ENCODE results near the gene SLC25A13.

Gene SLC25A13

DNA sequence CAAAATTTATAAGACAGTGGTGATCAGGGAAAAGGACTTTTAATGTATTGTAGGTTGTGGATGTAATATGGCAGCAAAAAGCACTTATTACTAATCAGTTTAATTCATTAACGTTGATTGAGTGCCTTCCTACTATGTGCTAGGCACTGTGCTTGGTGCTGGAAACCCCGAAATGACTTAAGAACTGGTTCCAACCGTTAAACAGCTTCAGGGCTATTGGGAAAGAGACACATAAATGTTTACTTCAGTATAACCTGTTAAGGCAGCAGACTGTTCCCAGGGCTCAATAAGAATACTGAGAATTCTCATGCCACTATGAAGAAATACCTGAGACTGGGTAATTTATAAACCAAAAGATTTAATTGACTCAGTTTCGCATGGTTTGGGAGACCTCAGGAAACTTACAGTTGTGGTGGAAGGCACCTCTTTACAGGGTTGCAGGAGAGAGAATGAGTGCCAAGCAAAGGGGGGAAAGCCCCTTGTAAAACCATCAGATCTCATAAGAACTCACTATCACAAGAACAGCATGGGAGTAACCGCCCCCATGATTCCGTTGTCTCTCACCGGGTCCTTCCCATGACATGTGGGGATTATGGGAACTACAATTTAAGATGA, 1.1 kb upstream of the SLC25A13 start:
- no peak for DNase-seq

DNA sequence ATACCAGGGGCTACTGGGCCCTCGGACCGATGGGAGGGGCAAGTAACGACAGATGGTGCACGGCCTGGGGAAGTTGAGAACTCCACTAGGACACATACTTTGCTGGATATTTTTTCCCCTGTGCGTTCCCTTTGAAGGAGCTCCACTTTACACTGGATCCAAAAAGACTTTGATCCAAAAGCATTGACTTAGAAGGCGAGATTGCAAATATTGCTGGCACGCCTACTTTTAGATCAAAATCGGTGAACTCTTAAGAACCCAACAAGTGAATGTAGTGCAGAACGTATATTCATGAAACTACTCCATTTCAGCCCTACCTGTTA, 436 bp upstream of the SLC25A13 start:
- no peak for DNase-seq

DNA sequence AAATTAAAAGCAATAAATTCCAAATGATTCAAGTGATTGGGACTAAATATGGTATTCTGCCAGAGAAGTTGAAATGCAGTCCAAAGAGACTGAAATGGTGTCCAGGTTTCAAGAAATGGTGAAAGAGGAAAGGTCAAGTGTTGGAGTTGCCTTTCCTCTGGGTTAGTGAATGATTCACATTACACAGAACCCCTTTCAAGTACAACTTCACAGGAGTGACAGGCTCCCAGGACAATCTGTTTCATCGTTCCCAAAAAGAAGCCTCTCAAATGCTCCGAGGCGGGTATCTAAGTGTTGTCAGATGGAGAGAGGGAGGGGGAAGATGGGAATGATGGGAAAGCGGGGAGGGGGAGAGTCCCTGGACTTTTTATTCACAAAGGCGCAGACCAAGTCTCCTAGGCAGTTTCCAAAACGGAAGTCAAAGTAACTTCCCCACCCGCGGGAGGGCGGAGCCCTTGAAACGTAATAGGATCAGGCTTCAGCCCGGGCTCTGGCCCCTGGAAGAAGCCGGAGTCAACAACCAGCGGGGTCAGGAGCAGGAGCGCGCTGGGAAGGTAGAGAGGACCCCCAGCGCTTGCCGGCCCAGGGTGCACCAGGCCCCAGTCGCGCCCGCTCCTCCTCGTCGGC, 754 bp downstream of the SLC25A13 start:
- peak; percentile 87 for DNase-seq

DNA sequence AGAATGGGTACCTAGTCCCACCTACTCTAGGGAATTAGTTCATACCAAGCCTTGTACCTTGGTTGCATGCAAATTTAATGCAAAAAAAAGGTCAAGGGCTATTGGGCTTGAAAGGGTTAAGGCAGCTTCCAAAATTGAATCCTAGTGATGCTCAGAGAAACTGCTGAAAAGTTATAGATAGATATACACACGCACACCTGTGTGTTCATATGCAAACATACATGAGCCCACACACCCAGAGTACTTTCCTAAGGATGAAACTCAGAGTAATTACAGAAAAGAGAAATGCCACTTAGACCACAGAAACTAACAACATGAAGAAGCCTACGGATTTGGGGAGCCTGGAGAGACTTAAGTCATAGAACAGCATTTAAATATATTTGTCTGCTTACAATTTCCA, 1.5 kb downstream of the SLC25A13 start:
- DNase-seq, result no peak

DNA sequence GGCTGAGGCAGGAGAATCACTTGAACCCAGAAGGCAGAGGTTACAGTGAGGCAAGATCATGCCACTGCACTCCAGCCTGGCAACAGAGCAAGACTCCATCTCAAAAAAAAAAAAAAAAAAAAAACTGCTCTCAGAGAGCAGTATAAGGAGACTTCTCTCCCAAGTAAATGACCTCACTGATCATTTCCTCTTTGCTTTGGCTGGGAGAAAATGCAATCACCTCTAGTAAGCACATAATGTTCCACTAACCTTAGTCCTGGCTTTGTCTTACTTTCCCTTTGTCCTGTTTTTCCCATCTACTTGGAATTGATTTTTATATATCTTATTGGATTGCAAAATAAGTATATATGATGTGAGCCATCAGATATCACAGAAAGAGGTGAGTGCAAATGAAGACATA, 2.5 kb downstream of the SLC25A13 start:
- no peak for DNase-seq

DNA sequence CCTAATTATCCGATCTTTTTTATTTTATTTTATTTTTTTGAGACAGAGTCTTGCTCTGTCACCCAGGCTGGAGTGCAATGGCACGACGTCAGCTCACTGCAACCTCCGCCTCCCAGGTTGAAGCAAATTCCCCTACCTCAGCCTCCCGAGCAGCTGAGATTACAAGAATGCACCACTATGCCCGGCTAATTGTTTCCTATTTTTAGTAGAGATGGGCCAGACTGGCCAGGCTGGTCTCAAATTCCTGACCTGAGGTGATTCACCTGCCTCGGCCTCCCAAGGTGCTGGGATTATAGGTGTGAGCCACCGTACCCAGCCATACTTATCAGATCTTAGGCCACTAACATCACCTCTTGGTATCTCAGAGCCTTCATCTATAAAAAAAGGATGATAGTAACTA, 4.9 kb downstream of the SLC25A13 start:
- DNase-seq, result no peak

DNA sequence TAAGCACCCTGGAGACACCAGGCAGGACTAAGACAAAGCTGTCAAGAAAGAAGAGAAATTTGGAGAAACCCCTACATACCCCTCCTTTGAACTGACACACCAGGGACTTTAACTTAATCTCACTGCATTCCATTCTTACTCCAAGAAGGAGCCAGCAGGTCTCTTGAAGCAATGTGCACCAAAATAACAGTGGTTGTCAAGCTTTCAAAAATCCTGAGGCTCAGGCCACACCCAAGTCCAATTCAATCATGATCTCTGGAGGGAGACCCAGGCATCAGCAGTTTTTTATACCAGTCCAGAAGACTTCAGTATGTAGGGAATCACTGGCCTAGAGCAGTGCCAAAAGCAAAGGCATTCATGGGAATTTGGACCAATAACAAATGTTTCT, 6.8 kb downstream of the SLC25A13 start:
- DNase-seq, result no peak

DNA sequence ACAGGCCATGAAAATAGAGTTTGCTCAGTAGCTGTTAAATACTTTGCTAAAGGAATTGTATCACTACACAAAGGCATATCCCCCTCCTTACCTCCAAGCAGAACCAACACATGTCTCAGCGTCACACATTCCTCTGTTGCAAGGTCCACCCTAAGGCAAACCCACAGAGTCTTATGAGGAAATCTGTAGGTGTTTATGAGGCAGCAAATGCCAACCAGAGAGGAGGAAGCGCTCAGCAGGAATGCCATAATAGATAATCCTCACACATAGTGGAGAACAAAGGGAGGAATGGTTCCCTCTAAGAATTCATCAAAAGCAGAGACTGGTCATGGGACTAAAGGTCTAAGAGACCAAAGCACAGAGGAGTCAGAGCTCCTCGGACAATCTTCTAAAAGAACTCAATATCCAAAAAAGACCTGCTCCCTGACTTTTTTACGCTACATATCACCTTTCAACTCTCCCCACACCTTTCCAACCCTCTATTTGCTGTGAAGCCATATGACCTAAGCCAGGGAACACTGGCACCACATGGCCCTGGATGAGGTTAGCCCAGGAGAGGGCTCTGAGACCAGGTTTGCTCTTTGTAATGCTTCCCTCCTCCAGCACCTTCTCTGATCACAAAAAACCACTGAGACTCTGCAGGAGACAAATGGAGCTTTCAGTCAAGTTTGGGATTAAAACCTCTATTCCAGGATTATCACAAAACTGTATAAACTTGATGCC, 7.3 kb downstream of the SLC25A13 start:
- no peak for DNase-seq

DNA sequence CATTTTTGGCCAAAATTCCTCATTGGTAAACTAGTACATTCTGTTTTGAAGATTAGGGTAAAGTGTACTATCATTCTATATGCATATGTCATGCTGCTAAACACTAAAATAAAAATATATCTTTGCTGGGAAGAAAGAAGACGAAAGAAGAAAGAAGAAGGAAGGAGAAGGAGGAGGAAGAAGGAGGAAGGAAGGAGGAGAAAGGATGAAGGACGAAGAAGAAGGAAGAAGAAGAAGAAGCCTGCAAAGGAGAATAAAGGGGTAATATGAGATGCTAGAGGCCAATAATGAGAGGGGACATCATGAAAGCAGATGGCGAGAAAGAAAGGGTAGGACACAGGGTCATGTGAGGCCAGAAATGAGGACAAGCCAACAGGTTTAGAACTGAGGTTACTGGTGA, 8.0 kb downstream of the SLC25A13 start:
- DNase-seq, result no peak

DNA sequence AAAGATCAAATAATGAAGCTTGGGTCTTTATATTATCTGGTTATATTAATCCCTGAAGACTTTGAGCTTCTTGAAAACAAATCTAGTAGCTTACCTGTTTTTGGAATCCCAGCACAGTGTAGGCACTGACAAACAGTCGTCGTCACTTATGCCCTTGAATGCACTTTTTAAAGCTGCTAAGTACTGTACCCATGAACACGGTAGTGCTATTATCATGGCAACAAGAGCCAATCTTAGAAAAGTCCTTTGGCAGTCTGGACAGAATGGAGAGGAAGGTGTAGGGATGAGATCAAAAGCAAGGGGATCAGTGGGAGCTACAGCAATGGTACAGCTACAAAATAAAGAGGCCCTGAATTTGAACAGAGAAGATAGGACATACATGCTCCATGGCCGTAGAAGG, 9.4 kb downstream of the SLC25A13 start:
- DNase-seq, result no peak

DNA sequence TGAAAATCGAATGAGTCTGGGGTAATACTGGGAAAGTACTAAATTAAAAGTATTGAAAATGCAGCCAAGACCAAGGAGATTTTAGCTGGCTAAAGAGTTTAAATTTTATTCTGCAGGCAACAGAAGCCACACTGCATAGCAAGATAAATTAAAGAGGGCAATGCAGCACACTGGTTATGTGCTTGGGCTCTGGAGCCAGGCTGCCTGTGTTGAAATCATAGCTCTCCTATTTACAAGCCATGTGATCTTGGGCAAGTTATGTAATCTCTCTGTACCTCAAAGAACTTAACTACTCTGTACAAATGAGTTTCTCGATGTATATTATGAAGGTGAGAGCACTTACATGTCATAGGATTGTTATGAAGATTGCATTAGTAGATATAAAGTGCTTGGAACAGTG, 9.9 kb downstream of the SLC25A13 start:
- peak; percentile 23 for DNase-seq

DNA sequence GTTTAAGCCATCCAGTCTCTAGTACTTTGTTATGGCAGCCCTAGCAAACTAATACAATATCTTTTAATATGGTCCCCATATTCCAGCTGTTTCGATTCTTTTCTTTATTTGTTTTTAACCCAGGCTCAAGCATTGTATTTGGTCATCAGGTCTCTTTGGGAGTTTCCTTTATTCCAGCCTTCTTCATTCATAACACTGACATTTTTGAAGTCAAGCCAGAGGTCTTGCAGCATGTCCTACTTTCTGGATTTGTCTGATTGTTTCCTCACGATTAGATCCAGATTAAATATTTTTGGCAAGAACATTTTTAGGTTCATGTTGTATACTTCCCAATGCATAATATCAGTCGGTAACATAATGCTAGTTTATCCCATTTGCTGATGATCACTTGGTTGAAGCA, 11.8 kb downstream of the SLC25A13 start:
- DNase-seq, result no peak

DNA sequence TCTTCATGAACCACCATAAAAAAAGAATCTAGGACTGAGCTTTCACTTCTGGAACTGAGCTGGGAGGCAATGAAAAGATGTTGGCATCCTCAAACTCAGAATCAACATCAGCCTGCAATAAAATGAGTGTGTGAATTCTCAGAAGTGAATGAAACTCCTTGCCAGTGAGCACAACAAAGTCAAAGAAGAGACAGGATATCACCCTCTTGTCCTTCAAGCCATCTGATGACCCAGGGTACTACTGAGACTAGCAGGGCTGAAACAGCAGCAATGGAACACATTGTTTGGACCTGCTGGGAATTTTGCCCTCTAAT, 13.0 kb downstream of the SLC25A13 start:
- DNase-seq, result no peak

DNA sequence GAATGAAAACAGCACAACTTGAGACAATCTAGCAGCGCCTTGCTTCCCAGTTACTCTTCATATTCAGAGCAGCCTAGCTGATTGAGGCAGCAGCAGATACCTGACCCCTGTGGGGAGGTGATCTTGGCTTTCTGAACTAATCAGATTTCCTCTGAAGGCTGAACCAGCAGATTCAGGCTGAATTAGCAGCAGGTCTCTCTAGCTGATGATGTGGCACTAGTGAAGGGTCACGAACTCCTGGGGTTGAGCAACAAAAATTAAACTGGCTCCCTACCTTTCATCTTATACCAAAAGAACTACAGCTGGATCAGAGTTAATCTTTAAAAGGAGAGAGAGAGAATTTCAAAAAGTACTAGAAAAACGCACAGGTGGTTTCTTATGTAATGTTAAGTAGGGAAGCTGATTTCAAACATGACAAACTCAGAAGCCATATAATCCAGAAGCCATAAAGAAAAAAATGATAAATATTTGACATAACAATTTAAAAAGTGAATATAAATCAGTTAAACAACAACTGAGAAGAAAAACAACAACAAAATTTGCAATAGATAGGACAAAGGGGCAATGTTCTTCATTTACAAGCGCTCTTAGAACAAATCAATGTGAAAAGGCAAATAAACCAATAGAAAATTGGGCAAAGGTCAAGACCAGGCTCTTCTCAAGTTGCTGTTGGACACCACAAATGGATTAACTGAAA, 13.5 kb downstream of the SLC25A13 start:
- DNase-seq, result no peak

DNA sequence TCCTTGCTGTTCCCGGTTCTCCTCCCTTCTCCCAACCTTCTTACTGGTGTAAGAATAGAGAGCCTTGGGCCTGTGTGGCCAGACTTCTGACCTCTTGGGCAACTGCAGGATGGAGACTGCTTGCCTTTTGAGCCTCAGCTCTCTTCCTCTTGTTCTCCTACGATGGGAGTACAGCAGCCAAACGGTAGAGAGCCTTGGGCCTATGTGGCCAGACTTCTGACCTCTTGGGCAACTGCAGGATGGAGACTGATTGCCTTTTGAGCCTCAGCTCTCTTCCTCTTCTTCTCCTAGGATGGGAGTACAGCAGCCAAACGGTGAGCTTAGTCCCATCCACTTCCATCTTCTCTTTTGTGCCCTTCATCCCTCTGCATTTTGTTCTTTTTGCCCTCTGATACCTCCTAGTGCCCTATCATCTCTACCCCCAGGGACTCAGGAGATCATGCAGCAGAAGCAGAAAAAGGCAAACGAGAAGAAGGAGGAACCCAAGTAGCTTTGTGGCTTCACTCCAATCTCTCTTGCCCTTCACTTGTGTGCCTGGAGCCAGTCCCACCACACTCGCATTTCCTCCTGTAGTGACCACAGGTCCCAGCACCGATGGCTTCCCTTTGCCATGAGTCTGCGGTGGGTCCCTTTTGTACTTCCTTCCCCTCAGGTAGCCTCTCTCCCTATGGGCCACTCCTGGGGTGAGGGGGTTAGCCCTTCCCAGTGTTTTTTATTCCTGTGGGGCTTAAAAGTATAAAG, 15.3 kb downstream of the SLC25A13 start:
- no peak for DNase-seq

DNA sequence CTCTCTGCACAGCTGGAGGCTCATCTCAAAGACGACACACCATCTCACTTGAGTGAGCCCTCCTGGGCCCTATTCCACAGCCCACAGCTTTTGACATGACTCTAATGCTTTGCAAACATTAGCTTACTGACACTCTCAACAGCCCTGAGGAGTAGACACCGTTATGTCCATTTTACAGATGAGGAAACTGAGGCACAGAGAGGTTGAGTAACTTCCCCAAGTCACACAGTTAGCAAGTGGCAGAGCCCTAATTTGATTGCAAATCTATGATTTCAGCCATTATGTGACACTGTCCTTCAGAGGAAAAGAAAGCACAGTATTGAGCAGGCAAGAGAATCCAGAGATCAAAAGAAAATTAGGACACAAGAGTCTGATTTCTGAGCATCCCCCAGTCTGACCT, 16.0 kb downstream of the SLC25A13 start:
- no peak for DNase-seq

DNA sequence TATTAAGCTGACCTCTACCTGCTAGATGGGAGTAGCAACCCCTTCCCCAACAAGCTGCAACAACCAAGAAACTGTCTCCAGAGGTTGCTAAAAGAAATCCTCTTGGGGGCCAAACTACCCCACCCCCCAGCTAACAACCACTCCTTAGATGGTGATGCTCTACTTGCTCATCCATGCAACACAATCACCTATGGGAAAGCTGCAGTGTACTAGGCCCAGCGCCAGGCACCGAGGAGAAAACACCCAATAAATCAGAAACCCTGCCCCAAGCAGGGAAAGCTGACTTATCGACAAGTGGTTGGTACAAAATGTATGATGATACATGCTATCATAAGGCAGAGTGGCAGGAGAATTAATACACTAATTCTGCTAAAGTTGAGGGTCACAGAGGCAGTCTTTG, 17.3 kb downstream of the SLC25A13 start:
- DNase-seq, result no peak

DNA sequence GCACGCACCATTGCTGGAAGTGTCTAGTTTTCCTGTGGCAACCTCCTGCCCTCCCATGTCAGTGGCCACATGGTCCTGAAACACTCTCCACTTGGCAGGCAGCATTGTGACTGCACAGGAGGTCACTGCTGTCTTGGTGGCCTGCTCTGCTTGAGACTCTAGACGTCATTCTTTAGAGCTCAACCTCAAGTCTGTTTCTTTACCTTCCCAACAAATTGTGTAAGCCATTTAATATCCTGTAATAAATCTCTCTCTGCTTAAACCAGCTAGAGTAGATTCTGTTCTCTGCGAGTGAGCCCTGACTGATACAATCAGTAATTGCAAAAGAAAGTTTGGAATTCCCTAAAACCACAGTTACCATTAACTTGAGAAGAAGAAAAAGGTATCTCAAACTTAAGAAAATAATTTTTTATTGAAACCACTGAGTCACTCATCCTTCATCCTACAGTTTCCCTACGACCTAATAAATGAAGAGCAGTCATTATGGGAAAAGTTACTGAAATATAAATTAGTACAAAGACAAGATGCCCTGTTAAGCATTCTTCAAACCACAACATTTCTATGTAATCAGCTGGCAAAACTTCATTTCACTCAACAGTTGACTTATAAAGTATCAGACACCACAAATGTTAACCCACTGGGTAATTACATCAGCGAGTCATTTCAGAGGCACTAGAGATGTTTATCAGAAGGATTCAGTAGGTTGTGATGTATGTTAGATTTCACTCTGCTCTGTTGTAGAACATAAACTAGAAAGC, 18.0 kb downstream of the SLC25A13 start:
- DNase-seq, result no peak

DNA sequence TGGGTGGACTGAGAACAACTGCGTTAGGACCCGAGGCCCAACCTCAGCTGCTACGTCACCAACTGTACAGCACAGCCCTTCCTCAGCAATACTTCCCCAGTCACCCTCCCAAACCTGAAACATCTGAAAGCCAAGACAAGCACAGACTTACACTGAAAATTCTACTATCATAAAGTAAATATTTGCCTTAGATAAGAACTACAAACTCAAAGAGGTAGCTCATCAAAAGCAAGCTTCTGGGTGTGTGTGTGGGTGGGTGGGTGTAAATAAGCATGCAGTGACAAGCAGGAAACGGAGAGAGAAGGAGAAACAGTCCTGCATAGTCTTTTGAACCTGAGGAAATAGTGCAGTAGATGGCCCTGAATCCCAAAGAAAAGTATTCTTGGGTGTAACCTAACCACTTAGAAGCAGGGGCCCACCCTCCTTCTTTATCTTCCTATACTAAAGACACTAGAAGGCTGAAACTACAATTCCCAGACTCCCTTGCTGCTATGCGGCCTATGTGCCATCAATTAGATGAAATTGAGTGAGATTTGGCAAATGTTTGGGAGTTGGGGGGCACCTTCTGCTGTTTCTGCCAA, 18.7 kb downstream of the SLC25A13 start:
- peak; percentile 57 for DNase-seq

DNA sequence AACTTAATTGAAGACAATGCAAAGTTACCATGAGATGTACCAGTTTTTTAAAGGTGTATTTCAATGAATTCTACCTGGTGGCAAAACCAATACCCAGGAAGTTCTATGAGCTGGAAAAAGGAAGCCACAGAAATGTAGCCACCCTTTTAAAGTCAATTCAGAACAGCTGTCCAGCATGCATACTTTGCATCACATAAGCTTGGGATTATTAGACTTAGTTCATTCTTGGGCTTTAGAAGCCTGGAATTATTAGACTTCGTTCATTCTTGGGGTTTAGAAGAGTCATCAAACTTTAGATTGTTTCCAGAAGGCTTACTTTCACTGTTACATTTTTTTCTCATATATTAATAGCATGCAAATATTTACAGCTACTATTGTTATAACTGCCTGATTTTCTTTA, 20.9 kb downstream of the SLC25A13 start:
- no peak for DNase-seq

DNA sequence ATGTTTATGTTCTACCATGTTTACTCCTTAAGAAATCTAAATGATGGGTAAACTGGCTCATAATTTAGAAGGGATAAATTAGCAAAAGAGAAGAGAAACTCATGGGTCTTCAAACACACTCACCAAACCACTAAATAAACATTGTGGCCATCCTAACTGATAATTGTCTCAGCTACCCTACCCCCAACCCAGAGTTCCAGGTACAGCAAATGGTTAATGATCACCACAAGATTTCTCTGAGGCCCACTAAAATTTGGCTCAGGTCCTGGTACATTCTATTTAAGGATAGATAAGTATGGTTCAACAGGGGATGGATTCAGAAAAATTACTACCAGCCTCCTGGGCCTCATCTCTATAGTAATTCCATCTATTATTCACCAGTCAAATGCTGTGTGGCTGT, 21.4 kb downstream of the SLC25A13 start:
- peak; percentile 23 for DNase-seq

DNA sequence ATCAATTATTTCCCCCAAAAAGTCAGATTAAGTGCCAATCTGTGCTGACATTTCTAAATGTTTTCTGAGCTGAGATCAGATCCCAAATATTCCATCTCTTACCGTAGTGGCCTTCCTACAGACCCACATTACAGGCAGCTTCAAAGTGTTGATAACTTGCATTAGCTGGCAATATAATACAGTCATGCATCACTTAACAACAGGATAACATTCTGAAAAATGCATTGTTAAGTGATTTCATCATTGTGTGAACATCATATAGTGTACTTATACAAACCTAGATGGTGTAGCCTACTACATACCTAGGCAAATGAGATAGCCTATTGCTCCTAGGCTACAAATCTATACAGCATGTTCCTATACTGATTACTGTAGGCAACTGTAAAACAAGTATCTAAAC, 22.4 kb downstream of the SLC25A13 start:
- no peak for DNase-seq

All from hematopoietic multipotent progenitor cell treated with erythropoietin and hydrocortisone succinate and interleukin-3 and kit ligand, for 8 days (in vitro differentiated cells).